GM12801 (cell line): Measurements from ENCODE around the gene CWF19L1.

Experiments used
- TF ChIP-seq, protein P1 (sequence below): IDR thresholded peaks from one replicate; pipeline ENCODE4 v1.5.1; 2011; ENCODE audit warnings: control low read depth; ENCODE audit not compliant: insufficient read length; ENCODE audit errors: extremely low read depth

The CWF19L1 gene

DNA sequence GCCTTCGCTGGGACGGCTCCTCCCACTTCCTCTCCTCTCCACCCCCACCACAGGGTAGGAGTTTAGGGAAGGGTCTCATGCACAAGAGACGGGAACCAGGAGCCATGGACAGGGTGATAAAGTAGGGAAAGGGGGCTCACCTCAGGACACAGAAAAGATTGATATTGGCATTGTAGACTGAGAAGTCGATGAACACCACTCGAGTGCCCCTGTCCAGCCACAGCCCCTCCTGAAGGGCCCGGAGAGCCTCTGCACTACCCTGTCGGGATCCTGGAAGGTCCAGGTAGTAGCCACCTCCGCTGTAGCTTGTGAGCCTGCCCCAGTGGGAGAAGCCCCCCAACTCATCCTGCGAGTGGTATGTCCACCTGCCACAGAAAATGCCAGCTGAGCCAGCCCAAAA, 29.8 kb upstream of the CWF19L1 start:
- TF ChIP-seq, protein P1, sequence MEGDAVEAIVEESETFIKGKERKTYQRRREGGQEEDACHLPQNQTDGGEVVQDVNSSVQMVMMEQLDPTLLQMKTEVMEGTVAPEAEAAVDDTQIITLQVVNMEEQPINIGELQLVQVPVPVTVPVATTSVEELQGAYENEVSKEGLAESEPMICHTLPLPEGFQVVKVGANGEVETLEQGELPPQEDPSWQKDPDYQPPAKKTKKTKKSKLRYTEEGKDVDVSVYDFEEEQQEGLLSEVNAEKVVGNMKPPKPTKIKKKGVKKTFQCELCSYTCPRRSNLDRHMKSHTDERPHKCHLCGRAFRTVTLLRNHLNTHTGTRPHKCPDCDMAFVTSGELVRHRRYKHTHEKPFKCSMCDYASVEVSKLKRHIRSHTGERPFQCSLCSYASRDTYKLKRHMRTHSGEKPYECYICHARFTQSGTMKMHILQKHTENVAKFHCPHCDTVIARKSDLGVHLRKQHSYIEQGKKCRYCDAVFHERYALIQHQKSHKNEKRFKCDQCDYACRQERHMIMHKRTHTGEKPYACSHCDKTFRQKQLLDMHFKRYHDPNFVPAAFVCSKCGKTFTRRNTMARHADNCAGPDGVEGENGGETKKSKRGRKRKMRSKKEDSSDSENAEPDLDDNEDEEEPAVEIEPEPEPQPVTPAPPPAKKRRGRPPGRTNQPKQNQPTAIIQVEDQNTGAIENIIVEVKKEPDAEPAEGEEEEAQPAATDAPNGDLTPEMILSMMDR, result no peak

DNA sequence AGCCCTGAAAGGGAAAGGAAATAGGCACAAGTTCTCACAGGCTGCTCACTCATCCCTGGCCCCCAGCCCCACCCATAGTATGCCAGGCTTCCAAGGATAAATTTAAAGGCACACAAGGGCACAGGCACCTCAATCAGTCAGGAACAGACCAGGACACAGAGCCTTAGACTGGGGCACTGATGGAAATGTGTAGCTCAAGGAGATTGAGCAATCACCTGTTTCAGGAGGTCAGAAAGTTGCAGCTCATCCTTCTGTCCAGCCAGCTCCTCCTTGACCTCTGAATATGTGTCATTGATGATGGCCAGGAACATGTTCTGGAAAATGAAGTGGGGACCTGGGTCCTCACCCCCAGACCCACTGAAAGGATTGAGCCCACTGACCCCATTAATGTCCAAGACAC, 25.6 kb upstream of the CWF19L1 start:
- TF ChIP-seq, protein P1, result no peak

DNA sequence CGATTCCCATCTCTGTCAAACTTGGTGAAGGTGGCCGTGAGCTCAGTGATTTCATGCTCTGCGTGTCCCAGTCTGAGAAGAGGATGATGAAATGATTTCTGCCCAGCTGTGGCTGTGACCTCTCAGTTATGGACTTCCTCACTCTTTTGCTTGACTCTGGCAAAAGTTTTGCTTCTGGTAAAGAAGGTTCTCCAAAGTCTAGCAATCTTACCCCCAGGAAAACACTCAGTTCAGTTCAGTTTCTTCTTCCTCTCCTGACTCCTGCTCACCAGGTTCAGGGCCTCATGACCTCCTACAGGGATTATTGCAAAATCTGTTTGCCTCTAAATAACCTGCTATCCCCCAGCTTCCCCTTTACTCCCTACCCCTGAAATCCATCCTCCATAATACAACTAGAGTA, 23.9 kb upstream of the CWF19L1 start:
- TF ChIP-seq, protein P1, result no peak

DNA sequence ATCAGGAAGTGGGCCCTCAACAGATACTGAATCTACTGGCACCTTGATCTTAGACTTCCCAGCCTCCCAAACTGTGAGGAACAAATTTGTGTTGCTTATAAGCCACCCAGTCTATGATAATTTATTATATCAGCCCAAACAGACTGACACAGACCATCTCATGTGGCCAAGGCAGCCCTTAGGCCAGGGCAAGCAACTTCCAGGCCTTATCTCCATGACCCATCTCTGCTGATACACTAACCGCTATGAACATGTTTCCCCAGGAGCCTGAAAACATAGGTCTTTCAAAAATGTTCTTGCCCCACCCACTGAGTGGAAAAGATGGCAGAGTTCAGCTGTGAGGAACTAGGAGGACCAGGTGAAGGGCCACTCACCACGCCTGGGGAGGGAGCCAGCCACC, 22.2 kb upstream of the CWF19L1 start:
- TF ChIP-seq, protein P1, result no peak

DNA sequence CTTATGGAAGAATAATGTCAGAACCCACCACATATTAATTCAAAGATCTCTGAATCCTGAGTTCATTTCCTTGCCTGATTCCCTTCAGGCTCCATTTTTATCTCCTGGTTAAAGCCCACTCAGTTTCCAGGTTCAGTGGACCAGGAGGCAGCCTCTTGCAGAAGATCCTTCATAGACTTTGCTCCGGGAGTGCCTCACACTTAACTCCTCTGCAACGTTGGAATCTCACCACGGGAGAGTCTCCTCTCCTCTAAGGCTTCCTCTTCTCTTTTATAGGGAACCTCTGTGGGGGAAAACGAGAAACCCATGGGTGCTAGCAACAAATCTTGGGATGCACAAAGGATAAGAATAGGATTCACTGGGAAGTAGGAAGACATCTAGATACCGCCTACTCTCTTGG, 20.8 kb upstream of the CWF19L1 start:
- TF ChIP-seq, protein P1, result no peak

DNA sequence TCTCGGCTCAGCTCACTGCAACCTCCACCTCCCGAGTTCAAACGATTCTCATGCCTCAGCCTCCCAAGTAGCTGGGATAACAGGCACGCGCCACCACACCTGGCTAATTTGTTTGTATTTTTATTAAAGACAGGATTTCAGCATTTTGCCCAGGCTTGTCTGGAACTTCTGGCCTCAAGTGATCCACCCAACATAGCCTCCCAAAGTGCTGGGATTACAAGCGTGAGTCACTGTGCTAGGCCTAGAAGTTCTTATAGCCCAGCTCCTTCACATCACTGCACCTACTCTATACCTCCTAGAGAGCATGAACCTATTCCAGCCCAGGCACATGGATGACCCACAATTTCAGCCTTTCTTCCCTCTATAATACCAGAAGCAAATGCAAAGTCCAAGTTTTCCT, 20.3 kb upstream of the CWF19L1 start:
- TF ChIP-seq, protein P1, result no peak

DNA sequence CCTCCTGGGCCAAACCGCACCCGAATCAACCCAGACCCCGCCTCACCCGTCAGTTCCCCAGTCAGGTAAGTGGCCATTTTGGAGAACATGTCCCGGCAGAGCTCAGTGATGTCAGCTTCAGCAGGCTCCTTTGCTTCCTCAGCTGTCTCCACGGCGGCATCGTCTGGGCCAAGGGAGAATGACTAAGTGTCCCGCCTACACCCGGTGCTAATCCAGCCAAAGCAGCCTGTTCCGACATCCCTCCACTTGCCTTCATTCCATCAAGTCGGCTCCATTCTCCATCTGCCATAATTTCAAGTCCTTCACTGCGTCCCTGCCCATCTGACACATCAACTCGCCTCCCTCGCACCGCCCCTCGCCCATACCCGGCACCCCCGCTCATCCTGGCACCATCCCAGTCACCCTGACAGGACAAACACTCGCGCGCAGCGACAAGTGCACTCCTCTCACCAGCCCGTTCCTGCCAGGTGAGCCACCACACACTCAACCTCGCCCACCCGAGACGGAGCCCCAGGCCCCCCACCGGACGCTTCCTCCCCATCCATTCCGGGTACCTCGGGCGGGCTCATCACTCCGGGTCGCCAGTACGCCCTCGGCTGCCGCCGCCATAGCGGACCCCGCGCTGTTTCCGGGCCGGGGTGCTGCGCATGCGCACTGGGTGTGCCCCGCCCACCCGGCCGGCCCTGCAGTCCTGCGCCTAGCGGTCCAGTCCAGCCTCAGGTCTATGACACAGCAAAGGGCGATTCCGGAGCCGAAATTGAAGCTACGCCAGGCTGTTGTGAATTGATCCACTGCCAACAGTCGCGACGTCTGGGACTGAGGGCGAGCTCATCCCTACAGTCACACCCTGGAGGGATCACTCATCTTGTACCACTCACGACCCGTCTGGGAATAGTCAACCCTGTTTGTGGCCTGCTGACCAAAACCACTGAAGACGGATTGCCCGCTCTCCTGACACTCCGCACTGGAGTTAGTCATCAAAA, 18.9 kb upstream of the CWF19L1 start, which contains the start of gene BLOC1S2:
TSS of gene BLOC1S2 (minus strand) at position 630 of the 983 bp plus-strand sequence. CDS start at position 609, 21 bp downstream.
- TF ChIP-seq, protein P1, result no peak
